GM18499 (cell line): ENCODE results near the gene TNP1.

Experiments used
- ATAC-seq: cut with Tn5 transposase; IDR thresholded peaks from one replicate; pipeline ENCODE4 v1.9.1; 2021; ENCODE audit warnings: moderate number of reproducible peaks; ENCODE audit not compliant: insufficient read depth, unreplicated experiment

The TNP1 gene

GRCh38 chr2:216859944-216860343 is at the start of gene TNP1:
Gene TNP1 (minus strand): TSS chr2:216860064. CDS start chr2:216860034, 30 bp downstream.
- ATAC-seq: no peak

- ATAC-seq: no peak
These were observed 48.4 kb upstream of the TNP1 start for GRCh38 chr2:216908300-216908699.

- ATAC-seq: no peak
These were observed 45.9 kb upstream of the TNP1 start for GRCh38 chr2:216905649-216906329.

- no peak for ATAC-seq
These were observed 45.1 kb upstream of the TNP1 start for GRCh38 chr2:216904974-216905373.

GRCh38 chr2:216904554-216904953 is 44.7 kb upstream of the TNP1 start:
- ATAC-seq: no peak

- no peak for ATAC-seq
These were observed 43.6 kb upstream of the TNP1 start for GRCh38 chr2:216903470-216903869.

- ATAC-seq: no peak
These were observed 41.4 kb upstream of the TNP1 start for GRCh38 chr2:216901273-216901672.

GRCh38 chr2:216900406-216900805 is 40.5 kb upstream of the TNP1 start:
- no peak for ATAC-seq

GRCh38 chr2:216897561-216898203 is 37.8 kb upstream of the TNP1 start:
- no peak for ATAC-seq

GRCh38 chr2:216890138-216890537 is 30.3 kb upstream of the TNP1 start:
- ATAC-seq: no peak

- ATAC-seq: no peak
These were observed 29.2 kb upstream of the TNP1 start for GRCh38 chr2:216888887-216889622.

- no peak for ATAC-seq
These were observed 28.2 kb upstream of the TNP1 start for GRCh38 chr2:216888081-216888480.

- no peak for ATAC-seq
These were observed 27.3 kb upstream of the TNP1 start for GRCh38 chr2:216887138-216887537.

GRCh38 chr2:216885117-216885553 is 25.3 kb upstream of the TNP1 start:
- ATAC-seq: no peak

GRCh38 chr2:216884347-216884746 is 24.5 kb upstream of the TNP1 start:
- ATAC-seq: no peak

- ATAC-seq: no peak
These were observed 23.0 kb upstream of the TNP1 start for GRCh38 chr2:216882876-216883275.

- ATAC-seq: no peak
These were observed 21.5 kb upstream of the TNP1 start for GRCh38 chr2:216881411-216881810.

GRCh38 chr2:216880509-216881184 is 20.8 kb upstream of the TNP1 start:
- no peak for ATAC-seq

GRCh38 chr2:216879727-216880508 is 20.1 kb upstream of the TNP1 start:
- no peak for ATAC-seq

GRCh38 chr2:216878072-216878471 is 18.2 kb upstream of the TNP1 start:
- no peak for ATAC-seq
